Measurements from ENCODE around the gene PAK4.
"Not testable (repeated sequence)": the region's sequence is repeated elsewhere in the genome, so short reads cannot be mapped to it uniquely, and the experiment has no call there.

Gene PAK4

GRCh38 chr19:39100500-39101166 lies 25.0 kb upstream of the PAK4 start:
- DNase-seq (ENCODE audit: low spot score) = no peak

- no peak for DNase-seq (ENCODE audit: low spot score)
Measured at GRCh38 chr19:39103151-39103550, 22.4 kb upstream of the PAK4 start.

- DNase-seq (ENCODE audit: low spot score) = no peak
Measured at GRCh38 chr19:39104186-39104596, 21.4 kb upstream of the PAK4 start.

- DNase-seq (ENCODE audit: low spot score) = no peak
Measured at GRCh38 chr19:39106194-39106593, 19.4 kb upstream of the PAK4 start.

DNA sequence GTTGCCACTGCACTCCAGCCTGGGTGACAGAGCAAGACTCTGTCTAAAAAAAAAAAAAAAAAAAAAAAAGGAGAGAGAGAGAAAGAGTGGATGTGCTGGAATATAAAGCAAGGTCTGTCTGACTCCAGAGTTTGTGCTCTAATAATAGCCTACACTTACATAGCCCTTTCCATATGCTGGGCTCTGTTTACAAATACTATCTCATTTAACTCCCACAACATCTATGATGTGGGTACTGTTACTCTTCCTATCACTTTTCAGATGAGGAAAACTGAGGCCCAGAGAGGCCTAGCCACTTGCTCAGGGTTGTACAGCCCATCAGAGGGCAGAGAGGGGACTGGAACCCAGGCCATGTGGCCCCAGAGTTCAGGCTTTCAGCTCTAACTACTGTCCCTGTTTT lies 15.9 kb upstream of the PAK4 start:
- no peak for DNase-seq (ENCODE audit: low spot score)

- peak; percentile 78 for DNase-seq (ENCODE audit: low spot score)
Measured at GRCh38 chr19:39110263-39110967, 15.2 kb upstream of the PAK4 start.

- DNase-seq (ENCODE audit: low spot score) = no peak
Measured at GRCh38 chr19:39111593-39112199, 13.9 kb upstream of the PAK4 start.

- DNase-seq (ENCODE audit: low spot score) = no peak
Measured at GRCh38 chr19:39112338-39112890, 13.2 kb upstream of the PAK4 start.

DNA sequence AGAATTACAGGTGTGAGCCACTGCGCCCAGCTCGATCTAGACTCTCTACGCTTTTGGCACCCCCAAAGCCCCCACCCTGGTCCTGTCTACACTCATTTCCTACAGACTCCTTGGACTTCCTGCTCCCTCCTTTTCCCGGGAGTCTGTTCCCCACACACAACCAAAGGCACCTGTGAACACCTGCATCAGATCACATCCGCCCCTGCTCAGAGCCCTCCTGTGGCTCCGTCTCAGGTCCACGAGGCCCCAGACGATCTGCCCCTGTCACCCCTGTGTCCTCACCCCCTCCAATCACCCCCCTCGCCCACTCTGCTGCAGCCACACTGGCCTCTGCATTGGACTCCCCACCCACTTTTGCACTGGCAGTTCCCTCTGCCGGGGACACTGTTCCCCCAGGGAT lies 12.4 kb upstream of the PAK4 start:
- no peak for DNase-seq (ENCODE audit: low spot score)

- no peak for DNase-seq (ENCODE audit: low spot score)
Measured at GRCh38 chr19:39115105-39115847, 10.3 kb upstream of the PAK4 start.

DNA sequence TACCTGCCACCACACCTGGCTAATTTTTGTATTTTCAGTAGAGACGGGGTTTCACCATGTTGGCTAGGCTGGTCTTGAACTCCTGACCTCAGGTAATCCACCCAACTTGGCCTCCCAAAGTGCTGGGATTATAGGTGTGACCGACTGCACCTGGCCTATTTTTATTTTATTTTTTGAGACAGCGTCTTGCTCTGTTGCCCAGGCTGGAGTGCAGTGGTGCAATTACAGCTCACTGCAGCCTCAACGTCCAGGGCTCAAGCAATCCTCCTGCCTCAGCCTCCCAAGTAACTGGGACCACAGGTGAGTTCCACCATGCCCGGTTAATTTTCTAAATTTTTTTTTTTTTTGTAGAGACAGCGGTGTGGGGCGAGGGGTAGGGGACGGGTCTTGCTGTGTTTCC lies 8.6 kb upstream of the PAK4 start:
- DNase-seq (ENCODE audit: low spot score) = not testable (repeated sequence)

- no peak for DNase-seq (ENCODE audit: low spot score)
Measured at GRCh38 chr19:39119830-39120229, 5.8 kb upstream of the PAK4 start.

DNA sequence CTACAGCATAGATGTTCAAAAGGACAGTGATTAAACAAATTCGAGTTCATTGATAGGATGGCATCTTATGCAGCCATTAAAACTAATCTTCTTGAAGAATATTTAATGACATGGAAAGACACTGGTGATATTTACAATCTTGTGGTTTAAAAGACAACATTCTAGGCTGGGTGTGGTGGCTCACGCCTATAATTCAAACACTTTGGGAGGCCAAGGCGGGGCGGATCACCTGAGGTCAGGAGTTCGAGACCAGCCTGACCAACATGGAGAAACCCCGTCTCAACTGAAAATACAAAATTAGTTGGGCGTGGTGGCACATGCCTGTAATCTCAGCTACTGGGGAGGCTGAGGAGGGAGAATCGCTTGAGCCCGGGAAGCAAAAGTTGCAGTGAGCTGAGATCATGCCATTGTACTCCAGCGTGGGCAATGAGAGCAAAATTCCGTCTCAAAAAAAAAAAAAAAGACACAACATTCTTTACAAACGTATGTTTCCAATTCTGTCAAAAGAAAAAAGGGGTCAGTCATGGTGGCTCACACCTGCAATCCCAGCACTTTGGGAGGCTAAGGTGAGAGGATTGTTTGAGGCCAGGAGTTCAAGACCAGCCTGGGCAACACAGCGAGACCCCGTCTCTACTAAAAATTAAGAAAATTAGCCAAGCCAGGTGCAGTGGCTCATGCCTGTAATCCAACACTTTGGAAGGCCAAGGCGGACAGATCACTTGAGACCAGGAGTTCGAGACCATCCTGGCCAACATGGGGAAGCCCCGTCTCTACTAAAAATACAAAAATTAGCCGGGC lies 2.5 kb upstream of the PAK4 start:
- DNase-seq (ENCODE audit: low spot score) = no peak

DNA sequence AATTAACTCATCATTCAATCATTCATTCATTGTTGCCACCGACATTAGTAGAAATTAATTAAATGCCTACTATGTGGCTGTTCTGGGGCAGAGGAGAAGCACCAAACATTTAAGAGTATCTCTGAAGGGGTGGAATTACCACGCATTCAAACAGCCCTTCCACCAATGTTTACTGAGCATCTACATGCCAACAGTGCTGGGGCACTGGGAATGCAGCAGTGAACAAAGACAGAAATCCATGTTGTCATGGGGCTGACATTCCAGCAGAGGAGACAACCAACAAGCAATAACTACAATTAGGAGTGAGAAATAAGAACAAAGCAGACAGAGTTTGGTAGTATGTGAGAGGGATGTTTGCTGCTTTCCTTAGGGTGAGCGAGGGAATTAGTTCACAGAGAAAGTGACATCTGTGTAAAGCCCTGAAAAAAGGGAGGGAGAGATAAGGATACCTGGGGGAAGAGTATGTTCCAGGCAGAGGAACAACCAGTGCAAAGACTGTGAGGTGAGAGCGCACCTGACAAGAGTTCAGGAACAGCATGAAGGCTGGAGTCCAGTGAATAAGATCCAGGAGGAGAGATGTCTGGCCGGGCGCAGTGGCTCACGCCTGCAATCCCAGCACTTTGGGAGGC lies 1.3 kb upstream of the PAK4 start:
- no peak for DNase-seq (ENCODE audit: low spot score)

- DNase-seq (ENCODE audit: low spot score) = no peak
Measured at GRCh38 chr19:39125199-39125553, 410 bp upstream of the PAK4 start.

DNA sequence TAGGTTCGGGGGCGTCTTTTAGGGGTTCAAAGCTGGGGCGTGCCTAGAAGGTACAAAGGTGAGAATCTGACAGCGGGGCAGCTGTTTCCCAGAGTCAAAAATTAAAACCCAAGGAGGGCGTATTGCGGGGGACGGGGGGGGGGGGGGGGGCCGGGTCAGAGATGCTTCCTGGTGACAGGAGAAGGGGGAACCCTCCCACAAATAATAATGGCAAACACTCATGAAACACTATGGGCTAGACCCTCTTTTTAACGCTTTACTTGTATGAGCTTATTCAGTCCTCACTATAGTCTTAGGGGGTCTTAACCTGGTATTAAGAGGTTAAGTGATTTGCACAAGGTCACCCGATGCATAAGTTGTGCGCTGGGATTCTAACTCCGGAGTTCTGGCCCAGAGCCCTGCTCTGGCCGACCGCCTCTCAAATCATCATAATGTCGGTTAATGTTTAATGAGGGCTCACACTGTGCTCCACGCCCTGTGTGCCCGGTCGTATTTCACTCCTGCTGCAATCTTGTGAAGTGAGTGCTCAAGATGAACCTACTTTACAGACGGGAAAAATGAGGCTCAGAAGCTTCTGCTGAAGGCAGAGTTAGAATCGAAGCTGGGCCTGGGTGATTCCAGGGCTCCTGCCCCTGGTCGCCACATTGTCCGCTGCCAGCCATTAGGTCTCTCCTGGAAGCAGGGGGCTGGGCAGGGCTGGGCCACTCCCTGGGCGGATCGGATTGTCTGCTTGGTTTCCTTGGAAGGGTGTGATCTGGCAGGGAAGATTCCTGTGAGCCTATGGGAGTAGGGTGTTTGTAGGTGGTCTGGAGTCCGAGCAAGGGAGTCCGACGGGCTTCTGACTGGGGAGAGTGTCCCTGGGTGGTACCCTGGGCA lies 964 bp downstream of the PAK4 start:
- DNase-seq (ENCODE audit: low spot score) = peak; percentile 98

GRCh38 chr19:39127812-39128515 lies 2.4 kb downstream of the PAK4 start:
- no peak for DNase-seq (ENCODE audit: low spot score)

DNA sequence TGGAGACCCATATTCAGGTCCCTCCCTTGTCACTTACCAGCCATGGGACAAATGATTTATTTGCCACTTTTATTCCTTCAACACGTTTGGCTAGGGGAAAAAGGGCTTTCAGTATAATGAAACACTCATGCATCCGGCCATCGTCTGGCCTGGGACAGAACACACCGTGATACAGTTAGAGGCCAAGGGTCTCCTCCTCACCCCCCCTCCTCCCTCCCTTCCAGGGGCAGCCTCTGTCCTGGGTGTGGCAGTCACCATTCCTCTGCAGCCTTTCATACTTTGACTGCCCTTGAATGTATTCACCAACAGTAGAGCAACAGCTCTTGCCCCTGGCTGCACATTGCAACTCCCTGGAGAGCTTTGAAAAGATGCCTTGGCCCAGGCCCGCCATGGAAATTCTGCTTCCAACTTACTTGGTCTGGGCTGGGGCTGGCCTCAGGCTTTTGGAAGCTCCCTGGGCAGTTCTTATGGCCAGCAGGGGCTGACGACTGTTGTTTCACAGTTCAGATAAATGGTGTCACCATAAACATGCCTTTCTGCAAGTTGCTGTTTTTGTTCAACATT lies 3.0 kb downstream of the PAK4 start:
- no peak for DNase-seq (ENCODE audit: low spot score)

DNA sequence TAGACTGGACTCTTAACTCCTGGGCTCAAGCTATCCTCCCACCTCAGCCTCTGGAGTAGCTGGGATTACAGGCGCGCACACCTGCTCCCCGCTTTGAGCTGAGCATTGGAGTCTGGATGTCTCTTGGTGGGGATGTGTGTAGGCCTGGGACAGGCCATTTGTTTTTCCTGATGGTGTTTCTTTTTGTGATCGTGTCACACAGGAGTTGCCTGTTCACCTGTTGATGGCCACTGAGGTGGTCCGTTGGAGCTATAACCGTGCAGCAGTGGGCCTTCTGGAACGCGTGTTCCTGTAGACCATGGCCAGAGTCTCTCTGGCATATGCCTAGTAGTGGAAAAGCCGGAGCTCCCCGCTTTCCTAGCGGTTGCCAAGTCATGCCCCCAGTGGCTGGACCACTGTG lies 3.5 kb downstream of the PAK4 start:
- no peak for DNase-seq (ENCODE audit: low spot score)
